HepG2 (cell line): ENCODE data around the gene RASGRP2. TPM values are rescaled to one million over a fixed set of nuclear protein-coding genes. Genes with fewer than 3 reads are reported as not detected.
"Not testable (repeated sequence)": the region's sequence is repeated elsewhere in the genome, so short reads cannot be mapped to it uniquely, and the experiment has no call there.

Experiments
- ATAC-seq: fragments of 200-7000 bp; cut with Tn5 transposase; 3 replicates; pipeline ENCODE4 v1.9.1; 2020; ENCODE audit warnings: mild to moderate bottlenecking, moderate library complexity
- BruUV-seq: library from RNA; stranded (reverse); fragments of 400-500 nt; replicated peaks from 2 replicates; lab custom pipeline; 2021; lab: Mats Ljungman, UMichigan
- CTCF ChIA-PET: fragments of 300-600 bp; formaldehyde crosslinking; extraction: SDS; loops from one replicate; lab custom pipeline; 2021; ENCODE audit warnings: low total read pairs, inconsistent platforms, low intra/inter-chr PET ratio; lab: Yijun Ruan, JAX
- POLR2A ChIA-PET: fragments of 350-600 bp; sonication (Branson Sonifier 250); formaldehyde crosslinking; loops from one replicate; lab custom pipeline; 2020; ENCODE audit warnings: antibody characterized with exemption, inconsistent platforms; lab: Yijun Ruan, JAX
- DNase-seq: peaks from one replicate; pipeline ENCODE4 v3.0.0-alpha.2; 2015; ENCODE audit warnings: low spot score
- FAIRE-seq: peaks from 3 replicates; lab custom pipeline; 2011; peaks lifted over from hg19 to GRCh38; lab: Jason Lieb, UNC
- H2AFZ ChIP-seq: one replicate; pipeline ENCODE4 v1.6.1; 2011; ENCODE audit warnings: low read length, inconsistent platforms
- H3K27ac ChIP-seq: fragments of 300-600 bp; 3 replicates; pipeline ENCODE4 v1.8.0; 2011; ENCODE audit warnings: mixed run types, mild to moderate bottlenecking, mixed read lengths, low read length, inconsistent platforms; ENCODE audit not compliant: insufficient read depth; ENCODE audit errors: extremely low read length
- H3K27me3 ChIP-seq, 2 experiments: fragments of 200-600 bp in 1 of 2; 2 replicates in 1 of 2; 3 replicates in 1 of 2; pipeline versions ENCODE4 v1.6.0 to v1.8.0; 2011; ENCODE audit warnings: low read length in 2 of 2, mild to moderate bottlenecking in 2 of 2, moderate library complexity in 2 of 2, inconsistent platforms in 1 of 2; ENCODE audit not compliant: insufficient read depth in 2 of 2, control insufficient read depth in 1 of 2
- H3K36me3 ChIP-seq, 2 experiments: fragments of 200-600 bp in 1 of 2; replicated peaks in 1 of 2; 2 replicates in 1 of 2; 3 replicates in 1 of 2; pipeline versions ENCODE4 v1.5.1 to v1.8.0; 2011; ENCODE audit warnings: low read length in 2 of 2, inconsistent platforms in 1 of 2; ENCODE audit not compliant: insufficient read depth in 2 of 2, control insufficient read depth in 1 of 2
- H3K4me1 ChIP-seq: 2 replicates; pipeline ENCODE4 v1.5.1; 2012; ENCODE audit warnings: low read length, inconsistent platforms; ENCODE audit not compliant: insufficient read depth
- H3K4me2 ChIP-seq: 2 replicates; pipeline ENCODE4 v1.6.0; 2011; ENCODE audit warnings: low read depth, low read length, inconsistent platforms
- H3K4me3 ChIP-seq, 3 experiments: fragments of 200-600 bp in 1 of 3; sonication (generic), shearing (Covaris generic) in 1 of 3; replicated peaks in 1 of 3; 2 replicates each; pipeline ENCODE4 v1.5.1; 2011 to 2016; ENCODE audit warnings: low read length in 3 of 3, inconsistent platforms in 2 of 3, low read depth in 2 of 3, mild to moderate bottlenecking in 2 of 3, control low read depth in 1 of 3, mixed read lengths in 1 of 3; ENCODE audit not compliant: insufficient read depth in 1 of 3
- H3K79me2 ChIP-seq: one replicate; pipeline ENCODE4 v1.6.1; 2011; ENCODE audit warnings: low read length, inconsistent platforms; ENCODE audit not compliant: insufficient read depth
- H3K9ac ChIP-seq: 2 replicates; pipeline ENCODE4 v1.6.0; 2011; ENCODE audit warnings: mild to moderate bottlenecking, low read depth, low read length, inconsistent platforms; ENCODE audit not compliant: insufficient read depth
- H3K9me3 ChIP-seq: 2 replicates; pipeline ENCODE4 v1.5.1; 2012; ENCODE audit warnings: mild to moderate bottlenecking, low read length
- H4K20me1 ChIP-seq: 2 replicates; pipeline ENCODE4 v1.6.0; 2011; ENCODE audit warnings: inconsistent platforms, mild to moderate bottlenecking, low read length, moderate library complexity; ENCODE audit not compliant: insufficient read depth
- SMAD9 ChIP-seq: sonication (generic); formaldehyde crosslinking; IDR thresholded peaks from 2 replicates; pipeline ENCODE4 v1.5.1; 2020; ENCODE audit warnings: mild to moderate bottlenecking, missing genetic modification reagents
- ZNF3 ChIP-seq: IDR thresholded peaks from 2 replicates; pipeline ENCODE4 v1.7.0; 2017; ENCODE audit warnings: inconsistent platforms
- WGBS: methylation state at CpG from one replicate; pipeline ENCODE4 v1.1.6; 2017; ENCODE audit warnings: low lambda C conversion rate; 5-methylcytosine and 5-hydroxymethylcytosine counted together
- in situ Hi-C: cut with HindIII; loops from 2 replicates; pipeline ENCODE4 v1.10.0; 2017; ENCODE audit warnings: low pct_unique_long_range_greater_than_20kb; ENCODE audit not compliant: extremely low pct_ligation_motif_present
- intact Hi-C: fragments of 100-400 bp; cut with micrococcal nuclease; formaldehyde crosslinking; loops from one replicate; pipeline ENCODE4 v1.10.0; 2022; ENCODE audit not compliant: unreplicated experiment
- polyA plus RNA-seq, 8 experiments: library from polyadenylated mRNA; depleted of rRNA in 3 of 8; stranded (reverse) in 7 of 8; unstranded in 1 of 8; fragments of >200 nt; fragmentation: Illumina TruSeq in 4 of 8; extraction: Trizol in 4 of 8; gene quantifications; 2 replicates each; pipeline versions ENCODE4 v1.2.1 to v1.2.3, GENCODE V29; 2011 to 2016; ENCODE audit warnings: low read depth in 4 of 8, missing spikeins in 1 of 8, mixed read lengths in 1 of 8; ENCODE audit not compliant: insufficient read depth in 1 of 8
- total RNA-seq, 5 experiments: library from RNA; depleted of rRNA; stranded (reverse); fragments of >200 nt; fragmentation: Illumina TruSeq; extraction: Trizol; gene quantifications; 2 replicates each; pipeline ENCODE4 v1.2.3, GENCODE V29; 2016; ENCODE audit warnings: low read depth in 1 of 5

RASGRP2 gene
- total and polyA plus RNA-seq, 2 of the 13 experiments (the other 11 are each of a cell fraction or from before 2014, with no cell fraction given) = 0.61 TPM; not detected in 1

DNA sequence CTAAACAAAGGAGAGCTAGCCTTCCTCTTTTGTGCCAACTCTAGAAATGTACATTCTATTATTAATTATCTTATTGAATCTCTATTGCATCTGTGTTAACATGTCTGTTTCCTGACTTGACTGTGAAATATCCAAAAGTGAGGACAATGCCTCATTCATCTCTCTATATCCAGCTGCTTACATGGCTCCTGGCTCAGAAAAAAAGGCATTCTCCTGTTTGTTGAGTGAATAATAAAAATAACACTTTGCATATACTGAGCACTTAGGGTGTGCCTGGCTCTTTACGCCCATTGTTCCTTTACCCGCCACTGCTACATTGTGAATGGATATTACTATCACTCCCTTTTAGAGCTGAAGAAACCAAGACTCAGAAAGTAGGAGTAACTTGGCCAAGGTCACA, 40.9 kb downstream of the RASGRP2 start:
- Histone ChIP-seq H3K9ac (no peak overlapping the region), H2AFZ (no peak overlapping the region), H3K9me3 (no peaks in the 10 kb centered on the region), H3K4me2 (no peak overlapping the region), H3K36me3 (no peaks in the 10 kb centered on the region), H3K4me1 (no peaks in the 10 kb centered on the region), H3K27ac (no peak overlapping the region), H3K27me3 (peaks cover 3 to 42% of the 10 kb centered on the region in 2 experiments)
- POLR2A ChIA-PET = interaction anchor here (0.6 kb wide), 1 partner anchor 55 kb away, joined by 3 read pairs; no protein-coding TSS in a partner anchor
- no TSS peak for BruUV-seq
- in situ Hi-C loops = no loop called here
- TF ChIP-seq ZNF3 (CRISPR knock-in tag) (0 out of 2 replicates have a peak, but pooled peaks have one; percentile 36), SMAD9 (no peak)
- TF ChIP-seq, all 625 proteins: peak for 1
- WGBS = 58% methylated on average over 2 of the region's 2 CpGs
- no peaks in the 10 kb centered on the region for H3K79me2 ChIP-seq
- H4K20me1 ChIP-seq = no peaks in the 10 kb centered on the region
- no peak for DNase-seq
- ATAC-seq = no peak
- no peak for FAIRE-seq
- CTCF ChIA-PET = no interaction called here
- intact Hi-C loops = no loop called here
- no peak overlapping the region for H3K4me3 ChIP-seq

DNA sequence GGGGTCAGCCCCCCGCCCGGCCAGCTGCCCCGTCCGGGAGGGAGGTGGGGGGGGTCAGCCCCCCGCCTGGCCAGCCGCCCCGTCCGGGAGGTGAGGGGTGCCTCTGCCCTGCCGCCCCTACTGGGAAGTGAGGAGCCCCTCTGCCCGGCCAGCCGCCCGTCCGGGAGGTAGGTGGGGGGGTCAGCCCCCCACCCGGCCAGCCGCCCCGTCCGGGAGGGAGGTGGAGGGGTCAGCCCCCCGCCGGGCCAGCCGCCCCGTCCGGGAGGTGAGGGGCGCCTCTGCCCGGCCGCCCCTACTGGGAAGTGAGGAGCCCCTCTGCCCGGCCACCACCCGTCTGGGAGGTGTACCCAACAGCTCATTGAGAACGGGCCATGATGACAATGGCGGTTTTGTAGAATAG, 42.0 kb downstream of the RASGRP2 start:
- H3K9me3 ChIP-seq, DNase-seq, H3K4me2 ChIP-seq, ATAC-seq, BruUV-seq, in situ Hi-C loops, H3K4me1 ChIP-seq, H3K27ac ChIP-seq, POLR2A ChIA-PET, FAIRE-seq, H2AFZ ChIP-seq, CTCF ChIA-PET, H4K20me1 ChIP-seq, H3K36me3 ChIP-seq, H3K79me2 ChIP-seq, H3K4me3 ChIP-seq, H3K9ac ChIP-seq, intact Hi-C loops: not testable (repeated sequence)
- 54% methylated on average over 11 of the region's 29 CpGs for WGBS
- peaks cover 3 to 50% of the 10 kb centered on the region in 2 experiments for H3K27me3 ChIP-seq
